Astrocyte of the cerebellum (primary cell): ENCODE measurements around the gene CD40LG.

Experiments
- DNase-seq: peaks from one replicate; pipeline ENCODE4 v3.0.0-alpha.2; 2011; ENCODE audit warnings: low read depth
- H3K4me3 ChIP-seq: 2 replicates; pipeline ENCODE4 v1.5.1; 2011; ENCODE audit warnings: mild to moderate bottlenecking, low read depth, low read length, moderate library complexity
- in situ Hi-C: cut with HindIII; loops from 2 replicates; pipeline ENCODE4 v1.10.0; 2017; ENCODE audit warnings: low sequenced_read_pairs
- TF ChIP-seq, protein P1 (sequence below): IDR thresholded peaks from 2 replicates; pipeline ENCODE4 v1.5.1; 2012; ENCODE audit warnings: low read length, low read depth, moderate library complexity, mild to moderate bottlenecking; ENCODE audit errors: missing control alignments

CD40LG gene

DNA sequence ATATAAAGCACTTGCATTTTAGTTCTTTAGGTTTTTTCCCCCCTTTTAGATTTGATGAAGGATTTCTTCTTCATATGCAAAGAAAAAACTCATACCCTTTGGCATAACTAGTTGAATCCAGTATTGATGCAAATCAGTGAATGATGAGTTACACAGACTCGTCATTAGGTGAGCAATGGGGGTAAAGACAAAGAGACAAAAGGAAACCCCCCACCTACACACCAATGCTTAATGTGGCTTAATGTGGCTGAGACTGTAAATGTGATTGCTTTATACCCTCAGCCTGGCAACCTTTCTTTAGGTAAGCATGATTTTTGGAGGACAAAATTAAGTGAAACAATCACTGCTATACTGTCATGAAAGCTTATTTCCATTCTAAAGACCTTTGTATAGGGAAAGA is 39.5 kb downstream of the CD40LG start:
- TF ChIP-seq, protein P1, sequence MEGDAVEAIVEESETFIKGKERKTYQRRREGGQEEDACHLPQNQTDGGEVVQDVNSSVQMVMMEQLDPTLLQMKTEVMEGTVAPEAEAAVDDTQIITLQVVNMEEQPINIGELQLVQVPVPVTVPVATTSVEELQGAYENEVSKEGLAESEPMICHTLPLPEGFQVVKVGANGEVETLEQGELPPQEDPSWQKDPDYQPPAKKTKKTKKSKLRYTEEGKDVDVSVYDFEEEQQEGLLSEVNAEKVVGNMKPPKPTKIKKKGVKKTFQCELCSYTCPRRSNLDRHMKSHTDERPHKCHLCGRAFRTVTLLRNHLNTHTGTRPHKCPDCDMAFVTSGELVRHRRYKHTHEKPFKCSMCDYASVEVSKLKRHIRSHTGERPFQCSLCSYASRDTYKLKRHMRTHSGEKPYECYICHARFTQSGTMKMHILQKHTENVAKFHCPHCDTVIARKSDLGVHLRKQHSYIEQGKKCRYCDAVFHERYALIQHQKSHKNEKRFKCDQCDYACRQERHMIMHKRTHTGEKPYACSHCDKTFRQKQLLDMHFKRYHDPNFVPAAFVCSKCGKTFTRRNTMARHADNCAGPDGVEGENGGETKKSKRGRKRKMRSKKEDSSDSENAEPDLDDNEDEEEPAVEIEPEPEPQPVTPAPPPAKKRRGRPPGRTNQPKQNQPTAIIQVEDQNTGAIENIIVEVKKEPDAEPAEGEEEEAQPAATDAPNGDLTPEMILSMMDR, result no peak
- H3K4me3 ChIP-seq, result no peak overlapping the region
- no peak for DNase-seq
- in situ Hi-C loops, result no loop called here

DNA sequence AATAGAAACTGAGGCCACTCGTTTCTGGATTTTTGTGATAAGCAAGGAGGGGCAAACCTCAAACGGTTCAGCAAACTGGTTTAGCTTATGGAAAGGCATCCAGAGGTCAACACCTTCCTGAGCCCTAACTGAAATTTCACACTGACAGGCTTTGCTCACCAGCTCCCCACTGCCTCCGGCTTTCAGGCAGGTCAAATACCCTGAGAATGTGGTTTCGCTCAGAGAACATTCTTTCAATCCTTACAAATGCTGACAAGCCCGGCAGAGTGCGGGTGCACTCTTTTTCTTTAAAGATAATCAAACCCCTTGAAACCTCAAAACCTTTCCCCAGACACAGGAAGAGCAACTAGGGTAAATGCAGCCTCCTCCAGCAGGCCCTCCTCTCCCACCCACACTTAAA is 41.5 kb downstream of the CD40LG start:
- in situ Hi-C loops, result no loop called here
- TF ChIP-seq, protein P1, result no peak
- DNase-seq, result peak; percentile 16
- H3K4me3 ChIP-seq, result no peak overlapping the region

DNA sequence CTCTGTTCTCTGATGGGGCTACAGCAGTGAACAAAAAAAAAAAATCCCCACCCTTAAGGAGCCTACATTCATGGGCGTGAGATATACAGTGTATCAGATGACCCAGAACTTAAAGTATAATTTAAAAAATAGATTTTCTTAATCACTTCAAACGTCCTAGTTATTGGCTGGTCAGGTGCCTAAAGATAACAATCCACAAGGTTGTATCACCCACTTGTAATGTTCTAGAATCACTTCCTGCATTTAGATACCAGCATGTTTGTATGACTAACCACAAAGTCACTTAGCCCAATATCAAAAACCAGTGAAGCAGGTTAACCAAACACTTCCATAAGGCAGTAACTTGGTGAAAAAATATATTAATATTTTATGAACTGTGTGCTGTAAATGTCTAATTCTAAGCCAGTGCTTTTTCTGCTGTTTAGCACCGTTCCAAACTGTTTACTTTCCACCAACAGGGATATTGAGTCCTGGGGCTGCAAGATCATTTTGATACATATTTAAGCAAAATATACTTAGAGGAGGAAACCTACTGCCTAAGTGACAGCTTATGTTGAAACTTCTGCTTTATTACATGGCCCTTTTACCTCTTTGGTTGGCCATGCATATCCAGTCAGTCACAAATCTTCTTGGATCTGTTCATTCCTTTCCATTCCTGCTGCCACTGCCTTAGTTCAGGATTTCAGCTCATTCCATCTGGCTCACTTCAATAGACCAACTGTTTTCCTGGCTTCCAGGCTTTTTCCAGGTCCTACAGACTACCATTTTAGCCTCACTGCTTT is 43.3 kb downstream of the CD40LG start:
- TF ChIP-seq, protein P1, result no peak
- no peak for DNase-seq
- in situ Hi-C loops, result no loop called here
- no peak overlapping the region for H3K4me3 ChIP-seq

DNA sequence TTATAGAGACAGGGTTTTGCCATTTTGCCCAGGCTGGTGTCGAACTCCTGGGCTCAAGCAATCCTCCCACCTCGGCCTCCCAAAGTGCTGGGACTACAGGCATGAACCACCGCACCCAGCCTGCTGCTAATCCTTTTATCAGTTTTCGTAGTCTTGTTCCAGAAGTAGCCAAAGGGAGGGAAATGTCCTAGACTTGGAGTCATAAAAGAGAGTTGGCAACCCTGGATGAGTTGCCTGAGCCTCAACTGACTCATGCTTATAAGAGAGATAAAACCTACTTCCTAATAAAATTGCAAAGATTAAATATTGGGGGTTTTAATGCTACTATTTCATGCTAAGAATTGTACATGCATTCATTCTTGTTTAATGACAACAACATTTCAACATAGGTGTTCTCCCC is 44.3 kb downstream of the CD40LG start:
- H3K4me3 ChIP-seq, result no peak overlapping the region
- no peak for DNase-seq
- TF ChIP-seq, protein P1, result no peak
- in situ Hi-C loops, result no loop called here

DNA sequence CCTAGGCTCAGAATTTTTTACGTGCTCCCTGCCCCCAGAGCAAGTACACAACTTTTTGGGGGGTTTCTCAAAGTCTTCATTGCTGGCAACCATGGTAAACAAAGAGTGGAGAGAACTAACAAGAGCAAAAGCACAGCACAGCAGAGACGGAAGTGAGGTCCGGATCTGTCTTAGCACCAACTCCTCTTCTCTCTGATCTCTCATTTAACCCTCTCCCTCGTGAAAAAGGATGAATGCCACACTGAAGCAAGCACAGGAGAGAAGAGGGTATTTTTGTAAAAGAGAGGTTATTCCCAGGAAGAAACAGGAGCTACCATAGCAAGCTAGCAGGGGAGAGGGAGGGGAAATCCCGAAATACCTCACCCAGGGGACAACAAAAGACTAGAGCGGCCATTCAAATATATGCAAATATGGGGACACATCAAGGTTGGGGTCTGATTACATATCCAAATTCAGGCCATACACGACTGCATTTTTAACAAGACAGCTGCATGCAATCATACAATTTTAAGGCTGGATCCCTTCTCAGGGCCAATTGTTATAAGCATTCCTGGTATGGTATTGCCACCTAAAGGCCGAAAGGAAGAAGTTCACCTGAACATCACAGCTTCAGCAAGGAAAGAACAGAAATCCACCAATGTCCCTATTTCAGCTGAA is 46.6 kb downstream of the CD40LG start:
- in situ Hi-C loops, result no loop called here
- TF ChIP-seq, protein P1, result peak; percentile 78
- no peak overlapping the region for H3K4me3 ChIP-seq
- peak; percentile 24 for DNase-seq

DNA sequence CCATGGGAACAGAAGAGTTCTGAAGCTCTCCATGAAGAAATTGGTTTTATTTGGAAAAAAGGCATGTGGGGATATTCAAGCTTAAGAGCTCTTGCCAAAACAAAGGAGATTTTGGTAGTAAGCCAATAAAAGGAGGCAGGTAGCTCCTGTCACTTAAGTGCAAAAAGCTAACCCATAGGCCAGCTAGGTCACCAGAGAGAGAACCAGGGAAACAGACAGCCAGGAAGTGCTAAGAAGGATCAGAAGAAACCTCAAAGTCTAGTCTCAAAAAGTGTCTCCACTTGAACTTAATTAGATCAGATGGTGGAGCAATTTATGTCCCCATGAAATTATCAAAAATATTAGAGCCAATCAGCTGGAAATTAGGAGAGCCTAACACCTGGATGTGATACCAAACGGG is 49.2 kb downstream of the CD40LG start:
- in situ Hi-C loops, result no loop called here
- TF ChIP-seq, protein P1, result no peak
- no peak for DNase-seq
- no peak overlapping the region for H3K4me3 ChIP-seq
